Osteocyte (in vitro differentiated cells): ENCODE results near the gene TUBG1. TPM values are rescaled to one million over a fixed set of nuclear protein-coding genes. Genes with fewer than 3 reads are reported as not detected.
"Not testable (repeated sequence)": the region's sequence is repeated elsewhere in the genome, so short reads cannot be mapped to it uniquely, and the experiment has no call there.

ENCODE experiments used
- DNase-seq: peaks from one replicate; pipeline ENCODE4 v3.0.0; 2021; ENCODE audit warnings: mixed read lengths; ENCODE audit not compliant: unreplicated experiment; ENCODE audit errors: extremely low spot score
- H3K27ac Mint-ChIP-seq: one replicate; pipeline ENCODE4 v1.8.0; 2021; ENCODE audit warnings: mild to moderate bottlenecking, mixed read lengths; ENCODE audit not compliant: unreplicated experiment
- H3K27me3 Mint-ChIP-seq: one replicate; pipeline ENCODE4 v1.8.0; 2021; ENCODE audit warnings: mixed read lengths; ENCODE audit not compliant: unreplicated experiment
- H3K36me3 Mint-ChIP-seq: one replicate; pipeline ENCODE4 v1.8.0; 2021; ENCODE audit warnings: mixed read lengths; ENCODE audit not compliant: unreplicated experiment
- H3K4me1 Mint-ChIP-seq: one replicate; pipeline ENCODE4 v1.8.0; 2021; ENCODE audit warnings: mixed read lengths; ENCODE audit not compliant: unreplicated experiment
- H3K4me3 Mint-ChIP-seq: one replicate; pipeline ENCODE4 v1.8.0; 2021; ENCODE audit warnings: mild to moderate bottlenecking, moderate library complexity, mixed read lengths; ENCODE audit not compliant: unreplicated experiment
- H3K9me3 Mint-ChIP-seq: one replicate; pipeline ENCODE4 v1.8.0; 2021; ENCODE audit warnings: mixed read lengths; ENCODE audit not compliant: unreplicated experiment
- CTCF ChIP-seq: fragments of 200-600 bp; sonication (generic); IDR thresholded peaks from 2 replicates; pipeline ENCODE4 v1.5.0; 2021; ENCODE audit warnings: antibody characterized with exemption, mild to moderate bottlenecking, moderate library complexity
- total RNA-seq: library from RNA; stranded (reverse); gene quantifications from 2 replicates; pipeline ENCODE4 v1.2.1, GENCODE V29; 2021

The TUBG1 gene
- total RNA-seq, 1 donor from 2014 or later: 47.2 TPM

GRCh38 chr17:42617956-42618431, 8.5 kb downstream of the TUBG1 start:
- Mint-ChIP-seq H3K4me3 (no peak overlapping the region), H3K9me3 (no peaks in the 10 kb centered on the region), H3K4me1 (peaks cover 4% of the 10 kb centered on the region), H3K27ac (no peak overlapping the region), H3K27me3 (no peaks in the 10 kb centered on the region), H3K36me3 (peaks cover 21% of the 10 kb centered on the region)
- no peak for TF ChIP-seq CTCF
- no peak for DNase-seq

GRCh38 chr17:42618442-42619150, 9.1 kb downstream of the TUBG1 start:
- Mint-ChIP-seq H3K27me3 (no peaks in the 10 kb centered on the region), H3K4me3 (no peak overlapping the region), H3K36me3 (peaks cover 19% of the 10 kb centered on the region), H3K9me3 (no peaks in the 10 kb centered on the region), H3K27ac (no peak overlapping the region), H3K4me1 (peaks cover 4% of the 10 kb centered on the region)
- DNase-seq: no peak
- TF ChIP-seq CTCF: no peak

DNA sequence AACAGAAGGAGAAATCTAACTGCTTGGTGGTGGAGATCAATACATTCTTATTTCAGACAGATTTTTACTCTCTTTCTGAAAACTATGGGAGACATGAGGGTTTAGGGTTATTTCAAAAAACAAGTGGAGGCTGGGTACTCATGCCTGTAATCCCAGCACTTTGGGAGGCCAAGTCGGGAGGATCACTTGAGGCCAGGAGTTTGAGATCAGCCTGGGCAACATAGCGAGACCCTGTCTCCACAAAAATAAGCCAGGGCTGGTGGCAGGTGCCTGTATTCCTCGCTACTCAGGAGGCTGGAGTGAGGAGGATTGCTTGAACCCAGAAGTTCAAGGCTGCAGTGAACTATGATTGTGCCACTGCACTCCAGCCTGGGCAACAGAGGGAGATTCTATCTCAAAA, 12.5 kb downstream of the TUBG1 start:
- not testable (repeated sequence) for H3K9me3 Mint-ChIP-seq, H3K4me1 Mint-ChIP-seq, H3K27me3 Mint-ChIP-seq, H3K4me3 Mint-ChIP-seq, DNase-seq, H3K27ac Mint-ChIP-seq, H3K36me3 Mint-ChIP-seq

- Mint-ChIP-seq H3K36me3 (no peaks in the 10 kb centered on the region), H3K27me3 (no peaks in the 10 kb centered on the region), H3K27ac (no peak overlapping the region), H3K4me3 (no peak overlapping the region), H3K9me3 (no peaks in the 10 kb centered on the region), H3K4me1 (peaks cover 2% of the 10 kb centered on the region)
- TF ChIP-seq CTCF: no peak
- no peak for DNase-seq
These were observed 13.8 kb downstream of the TUBG1 start for GRCh38 chr17:42623271-42623670.

- DNase-seq: no peak
- H3K9me3 Mint-ChIP-seq: no peaks in the 10 kb centered on the region
- no peaks in the 10 kb centered on the region for H3K36me3 Mint-ChIP-seq
- no peak overlapping the region for H3K27ac Mint-ChIP-seq
- H3K27me3 Mint-ChIP-seq: no peaks in the 10 kb centered on the region
- H3K4me1 Mint-ChIP-seq: no peaks in the 10 kb centered on the region
- no peak for TF ChIP-seq CTCF
- no peak overlapping the region for H3K4me3 Mint-ChIP-seq
These were observed 14.5 kb downstream of the TUBG1 start for GRCh38 chr17:42623732-42624596.

DNA sequence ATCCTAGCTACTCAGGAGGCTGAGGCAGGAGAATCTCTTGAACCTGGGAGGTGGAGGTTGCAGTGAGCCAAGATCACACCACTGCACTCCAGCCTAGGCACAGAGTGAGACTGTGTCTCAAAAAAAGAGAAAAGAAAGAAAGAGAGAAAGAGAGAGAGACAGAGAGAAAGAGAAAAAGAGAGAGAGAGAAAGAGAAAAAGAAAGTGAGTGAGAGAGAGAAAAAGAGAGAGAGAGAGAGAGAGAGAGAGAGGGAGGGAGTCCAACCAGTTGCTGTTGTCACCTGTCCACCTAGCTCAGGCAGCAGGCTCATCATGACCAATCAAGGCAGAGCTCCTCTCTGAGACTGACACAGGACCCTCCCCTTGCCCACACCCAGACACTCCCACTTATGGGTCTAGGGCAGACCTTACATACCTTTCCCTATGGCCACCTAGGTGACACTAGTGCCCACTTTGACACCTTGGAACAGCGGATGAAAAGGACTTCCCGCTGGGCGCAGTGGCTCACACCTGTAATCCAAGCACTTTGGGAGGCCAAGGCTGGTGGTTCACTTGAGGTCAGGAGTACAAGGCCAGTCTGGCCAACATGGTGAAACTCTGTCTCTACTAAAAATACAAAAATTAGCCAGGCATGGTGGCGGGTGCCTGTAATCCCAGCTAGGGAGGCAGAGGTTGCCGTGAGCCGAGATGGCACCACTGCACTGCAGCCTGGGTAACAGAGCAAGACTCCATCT, 17.7 kb downstream of the TUBG1 start:
- not testable (repeated sequence) for H3K9me3 Mint-ChIP-seq, DNase-seq, H3K27ac Mint-ChIP-seq, H3K36me3 Mint-ChIP-seq, H3K27me3 Mint-ChIP-seq, H3K4me1 Mint-ChIP-seq, H3K4me3 Mint-ChIP-seq
